Activated B cell treated with CpG ODN at 0.5 μM for 24 hours (primary cell): ENCODE data around the gene GGA1. TPM values are rescaled to one million over a fixed set of nuclear protein-coding genes. Genes with fewer than 3 reads are reported as not detected.

Experiments used
- ATAC-seq: fragments of 200-7000 bp; cut with Tn5 transposase; one replicate; pipeline ENCODE4 v1.10.0; 2021; ENCODE audit warnings: low read depth, mild to moderate bottlenecking, moderate library complexity
- CTCF ChIA-PET: fragments of 350-600 bp; sonication (Branson Sonifier 250); formaldehyde crosslinking; loops from one replicate; lab custom pipeline; 2021; ENCODE audit warnings: antibody characterized with exemption; lab: Charles Lee
- POLR2A ChIA-PET: fragments of 350-600 bp; sonication (Branson Sonifier 250); formaldehyde crosslinking; loops from one replicate; lab custom pipeline; 2021; ENCODE audit warnings: antibody characterized with exemption; lab: Charles Lee
- DNase-seq: peaks from one replicate; pipeline ENCODE4 v3.0.0; 2022
- H3K27ac Mint-ChIP-seq: one replicate; pipeline ENCODE4 v1.8.0; 2020; ENCODE audit warnings: mixed read lengths
- H3K27me3 Mint-ChIP-seq: one replicate; pipeline ENCODE4 v1.8.0; 2021; ENCODE audit warnings: mixed read lengths
- H3K36me3 Mint-ChIP-seq: one replicate; pipeline ENCODE4 v1.8.0; 2021; ENCODE audit warnings: low read depth, mixed read lengths
- H3K4me1 Mint-ChIP-seq: one replicate; pipeline ENCODE4 v1.8.0; 2021; ENCODE audit warnings: mixed read lengths
- H3K4me3 Mint-ChIP-seq: one replicate; pipeline ENCODE4 v1.8.0; 2020; ENCODE audit warnings: mild to moderate bottlenecking, mixed read lengths
- H3K9me3 Mint-ChIP-seq: one replicate; pipeline ENCODE4 v1.8.0; 2020; ENCODE audit warnings: mixed read lengths
- CTCF ChIP-seq: fragments of 200-600 bp; IDR thresholded peaks from one replicate; pipeline ENCODE4 v1.8.0; 2022; ENCODE audit warnings: antibody characterized with exemption, mild to moderate bottlenecking
- intact Hi-C: fragments of 100-400 bp; cut with micrococcal nuclease; formaldehyde crosslinking; loops from one replicate; pipeline ENCODE4 v1.15.1; 2024
- total RNA-seq: library from RNA; stranded (reverse); gene quantifications from 2 replicates; pipeline ENCODE4 v1.2.3, GENCODE V29; 2022

The GGA1 gene
- total RNA-seq, 1 donor from 2014 or later, result 126 TPM

DNA sequence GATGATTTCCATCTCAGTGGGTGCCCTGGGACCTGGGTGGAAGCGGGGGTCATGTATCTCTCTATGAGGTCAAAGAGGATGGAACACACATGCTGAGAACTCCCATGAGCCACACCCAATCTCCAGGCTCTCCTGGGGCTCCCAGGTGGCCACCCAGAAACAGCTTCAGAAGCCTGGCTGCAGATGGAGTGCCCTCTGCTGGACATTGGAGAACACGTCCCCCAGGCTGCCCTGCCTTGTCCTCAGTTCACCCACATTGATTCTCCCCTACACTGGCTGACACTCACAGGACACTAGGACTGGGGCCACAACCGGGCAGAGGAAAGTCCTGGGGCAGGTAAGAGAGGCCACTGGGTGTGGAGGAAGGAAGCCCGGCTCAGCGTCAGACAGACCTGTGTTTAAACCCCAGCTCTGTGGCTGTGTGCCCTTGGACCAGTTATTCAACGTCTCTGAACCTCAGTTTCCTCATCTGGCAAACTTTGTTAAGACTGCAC is 73.0 kb downstream of the GGA1 start:
- H3K36me3 Mint-ChIP-seq, result peaks cover 14% of the 10 kb centered on the region
- H3K4me3 Mint-ChIP-seq, result no peak overlapping the region
- intact Hi-C loops, result loop anchor here (1.0 kb wide), 4 partner anchors 20 to 73 kb away; partner anchors contain the start of gene GGA1
- peak overlapping the region; percentile 53 for H3K27ac Mint-ChIP-seq
- H3K9me3 Mint-ChIP-seq, result no peaks in the 10 kb centered on the region
- peaks cover 36% of the 10 kb centered on the region for H3K4me1 Mint-ChIP-seq
- ChIA-PET CTCF (interaction anchor here (0.8 to 8.4 kb wide), 15 partner anchors 10 to 371 kb away, joined by 3 to 163 read pairs (median 10); partner anchors contain the start of genes GGA1, PDXP and SH3BP1), POLR2A (interaction anchor here (0.6 to 3.4 kb wide), 13 partner anchors 19 to 81 kb away, joined by 3 to 25 read pairs (median 5); partner anchors contain the start of genes GGA1 and PDXP)
- H3K27me3 Mint-ChIP-seq, result no peaks in the 10 kb centered on the region
- DNase-seq (peak; percentile 54), ATAC-seq (peak; percentile 9)
- TF ChIP-seq CTCF, result peak; percentile 73

Other genes starting within 250 kb of the GGA1 start
- not detected in 2 replicates for gene ELFN2, start 181.4 kb upstream of the GGA1 start, total RNA-seq
- 86.1 and 90.6 TPM in 2 replicates for gene MFNG, start 122.5 kb upstream of the GGA1 start, total RNA-seq
- not detected in 2 replicates for gene CARD10, start 89.4 kb upstream of the GGA1 start, total RNA-seq
- gene CDC42EP1, start 48.4 kb upstream of the GGA1 start, total RNA-seq, result not detected in 2 replicates
- gene LGALS2, start 28.7 kb upstream of the GGA1 start, total RNA-seq, result not detected in 2 replicates
- 87.9 and 88.4 TPM in 2 replicates for gene SH3BP1, start 30.8 kb downstream of the GGA1 start, total RNA-seq
- gene PDXP, start 49.9 kb downstream of the GGA1 start, total RNA-seq, result 17.7 and 22.6 TPM in 2 replicates
- gene LGALS1, start 66.8 kb downstream of the GGA1 start, total RNA-seq, result 230 and 254 TPM in 2 replicates
- 39.0 and 39.8 TPM in 2 replicates for gene NOL12, start 77.5 kb downstream of the GGA1 start, total RNA-seq
- 25.5 and 27.4 TPM in 2 replicates for gene TRIOBP, start 88.2 kb downstream of the GGA1 start, total RNA-seq
- gene GCAT, start 199.1 kb downstream of the GGA1 start, total RNA-seq, result 0.40 and 0.83 TPM in 2 replicates
- gene GALR3, start 214.5 kb downstream of the GGA1 start, total RNA-seq, result not detected in 2 replicates
- gene ANKRD54, start 235.5 kb downstream of the GGA1 start, total RNA-seq, result 12.6 and 16.5 TPM in 2 replicates
- gene EIF3L, start 240.6 kb downstream of the GGA1 start, total RNA-seq, result 712 and 718 TPM in 2 replicates